ENCODE measurements around the gene STAT6.

Gene STAT6

GRCh38 chr12:57046947-57047890 lies 63.9 kb downstream of the STAT6 start:
- DNase-seq = no peak

- no peak for DNase-seq
These were observed 64.9 kb downstream of the STAT6 start for GRCh38 chr12:57046086-57046791.

Measured in islet precursor cell (in vitro differentiated cells).